Neural cell (in vitro differentiated cells): ENCODE data around the gene PTK7.

Source experiments
- CTCF ChIP-seq: fragments of 450-650 bp; IDR thresholded peaks from 2 replicates; pipeline ENCODE4 v1.5.1; 2014; ENCODE audit warnings: antibody characterized with exemption, mild to moderate bottlenecking, moderate library complexity; ENCODE audit not compliant: poor library complexity, severe bottlenecking
- EZH2 ChIP-seq: fragments of 200-600, 300-800 bp; shearing (Covaris generic), sonication (generic); IDR thresholded peaks from 2 replicates; pipeline ENCODE4 v1.6.1; 2014; ENCODE audit warnings: antibody characterized with exemption, low read length, borderline replicate concordance, mild to moderate bottlenecking; ENCODE audit not compliant: insufficient read depth, poor library complexity, severe bottlenecking
- MXI1 ChIP-seq: fragments of 450-650 bp; conservative IDR thresholded peaks from 2 replicates; pipeline ENCODE4 v1.6.1; 2014; ENCODE audit warnings: antibody characterized with exemption, mild to moderate bottlenecking; ENCODE audit not compliant: poor library complexity, severe bottlenecking
- POLR2AphosphoS5 ChIP-seq: IDR thresholded peaks from 2 replicates; pipeline ENCODE4 v1.6.1; 2012
- TF ChIP-seq, protein P1 (sequence below): IDR thresholded peaks from 2 replicates; pipeline ENCODE4 v1.6.1; 2012; ENCODE audit warnings: borderline replicate concordance

GRCh38 chr6:43205849-43206248, 129.7 kb downstream of the PTK7 start:
- TF ChIP-seq EZH2 (no peak), POLR2AphosphoS5 (no peak), MXI1 (no peak), CTCF (no peak)
- TF ChIP-seq, protein P1, sequence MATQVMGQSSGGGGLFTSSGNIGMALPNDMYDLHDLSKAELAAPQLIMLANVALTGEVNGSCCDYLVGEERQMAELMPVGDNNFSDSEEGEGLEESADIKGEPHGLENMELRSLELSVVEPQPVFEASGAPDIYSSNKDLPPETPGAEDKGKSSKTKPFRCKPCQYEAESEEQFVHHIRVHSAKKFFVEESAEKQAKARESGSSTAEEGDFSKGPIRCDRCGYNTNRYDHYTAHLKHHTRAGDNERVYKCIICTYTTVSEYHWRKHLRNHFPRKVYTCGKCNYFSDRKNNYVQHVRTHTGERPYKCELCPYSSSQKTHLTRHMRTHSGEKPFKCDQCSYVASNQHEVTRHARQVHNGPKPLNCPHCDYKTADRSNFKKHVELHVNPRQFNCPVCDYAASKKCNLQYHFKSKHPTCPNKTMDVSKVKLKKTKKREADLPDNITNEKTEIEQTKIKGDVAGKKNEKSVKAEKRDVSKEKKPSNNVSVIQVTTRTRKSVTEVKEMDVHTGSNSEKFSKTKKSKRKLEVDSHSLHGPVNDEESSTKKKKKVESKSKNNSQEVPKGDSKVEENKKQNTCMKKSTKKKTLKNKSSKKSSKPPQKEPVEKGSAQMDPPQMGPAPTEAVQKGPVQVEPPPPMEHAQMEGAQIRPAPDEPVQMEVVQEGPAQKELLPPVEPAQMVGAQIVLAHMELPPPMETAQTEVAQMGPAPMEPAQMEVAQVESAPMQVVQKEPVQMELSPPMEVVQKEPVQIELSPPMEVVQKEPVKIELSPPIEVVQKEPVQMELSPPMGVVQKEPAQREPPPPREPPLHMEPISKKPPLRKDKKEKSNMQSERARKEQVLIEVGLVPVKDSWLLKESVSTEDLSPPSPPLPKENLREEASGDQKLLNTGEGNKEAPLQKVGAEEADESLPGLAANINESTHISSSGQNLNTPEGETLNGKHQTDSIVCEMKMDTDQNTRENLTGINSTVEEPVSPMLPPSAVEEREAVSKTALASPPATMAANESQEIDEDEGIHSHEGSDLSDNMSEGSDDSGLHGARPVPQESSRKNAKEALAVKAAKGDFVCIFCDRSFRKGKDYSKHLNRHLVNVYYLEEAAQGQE = no peak
